MM.1S (cell line): Measurements from ENCODE around the gene SMYD1.

Experiments
- DNase-seq: peaks from one replicate; pipeline ENCODE4 v3.0.0-alpha.2; 2015
- H2AFZ ChIP-seq: fragments of 300-600 bp; sonication (generic); 2 replicates; pipeline ENCODE4 v1.6.0; 2016; ENCODE audit warnings: antibody characterized with exemption, low read length
- H3F3A ChIP-seq: fragments of 300-600 bp; sonication (generic); 2 replicates; pipeline ENCODE4 v1.6.1; 2016; ENCODE audit warnings: mild to moderate bottlenecking, antibody characterized with exemption, low read length, moderate library complexity, mixed read lengths; ENCODE audit not compliant: insufficient read depth
- H3K27ac ChIP-seq: fragments of 300-600 bp; sonication (generic); 2 replicates; pipeline ENCODE4 v1.5.1; 2016; ENCODE audit warnings: mild to moderate bottlenecking, low read length
- H3K27me3 ChIP-seq: fragments of 300-600 bp; sonication (generic); replicated peaks from 2 replicates; pipeline ENCODE4 v1.6.0; 2016; ENCODE audit warnings: low read length; ENCODE audit not compliant: insufficient read depth
- H3K36me3 ChIP-seq: fragments of 300-600 bp; sonication (generic); replicated peaks from 2 replicates; pipeline ENCODE4 v1.6.1; 2016; ENCODE audit warnings: mild to moderate bottlenecking, low read length, mixed read lengths; ENCODE audit not compliant: insufficient read depth
- H3K4me1 ChIP-seq: fragments of 300-600 bp; sonication (generic); 2 replicates; pipeline ENCODE4 v1.6.1; 2016; ENCODE audit warnings: low read length, mixed read lengths
- H3K4me2 ChIP-seq: fragments of 300-600 bp; sonication (generic); 2 replicates; pipeline ENCODE4 v1.6.0; 2016; ENCODE audit warnings: low read depth, low read length
- H3K4me3 ChIP-seq: fragments of 300-600 bp; sonication (generic); 2 replicates; pipeline ENCODE4 v1.5.1; 2016; ENCODE audit warnings: low read length, mixed read lengths
- H3K79me2 ChIP-seq: fragments of 300-600 bp; sonication (generic); 2 replicates; pipeline ENCODE4 v1.6.1; 2016; ENCODE audit warnings: mixed run types, low read length, mixed read lengths
- H3K9ac ChIP-seq: fragments of 300-600 bp; sonication (generic); 2 replicates; pipeline ENCODE4 v1.6.1; 2016; ENCODE audit warnings: low read length, mixed read lengths
- H3K9me2 ChIP-seq: fragments of 300-600 bp; sonication (generic); replicated peaks from 2 replicates; pipeline ENCODE4 v1.6.1; 2016; ENCODE audit warnings: mild to moderate bottlenecking, low read length, mixed read lengths; ENCODE audit not compliant: insufficient read depth
- H3K9me3 ChIP-seq: fragments of 300-600 bp; sonication (generic); replicated peaks from 2 replicates; pipeline ENCODE4 v1.6.1; 2016; ENCODE audit warnings: mild to moderate bottlenecking, low read length, mixed read lengths; ENCODE audit not compliant: insufficient read depth
- H4K20me1 ChIP-seq: fragments of 300-600 bp; sonication (generic); 2 replicates; pipeline ENCODE4 v1.6.1; 2016; ENCODE audit warnings: mild to moderate bottlenecking, low read length, moderate library complexity, mixed read lengths; ENCODE audit not compliant: insufficient read depth
- CTCF ChIP-seq: fragments of 300-600 bp; sonication (generic); IDR thresholded peaks from 2 replicates; pipeline ENCODE4 v1.5.1; 2016; ENCODE audit warnings: antibody characterized with exemption, low read length, mixed read lengths
- EZH2 ChIP-seq: fragments of 300-600 bp; sonication (generic); optimal IDR thresholded peaks from 2 replicates; pipeline ENCODE3; 2017; ENCODE audit warnings: low read depth, mild to moderate bottlenecking, antibody characterized with exemption, low read length, mixed read lengths
- EZH2phosphoT487 ChIP-seq: fragments of 300-600 bp; sonication (generic); IDR thresholded peaks from 2 replicates; pipeline ENCODE4 v1.6.1; 2018; ENCODE audit warnings: antibody characterized with exemption, low read length

SMYD1 gene

DNA sequence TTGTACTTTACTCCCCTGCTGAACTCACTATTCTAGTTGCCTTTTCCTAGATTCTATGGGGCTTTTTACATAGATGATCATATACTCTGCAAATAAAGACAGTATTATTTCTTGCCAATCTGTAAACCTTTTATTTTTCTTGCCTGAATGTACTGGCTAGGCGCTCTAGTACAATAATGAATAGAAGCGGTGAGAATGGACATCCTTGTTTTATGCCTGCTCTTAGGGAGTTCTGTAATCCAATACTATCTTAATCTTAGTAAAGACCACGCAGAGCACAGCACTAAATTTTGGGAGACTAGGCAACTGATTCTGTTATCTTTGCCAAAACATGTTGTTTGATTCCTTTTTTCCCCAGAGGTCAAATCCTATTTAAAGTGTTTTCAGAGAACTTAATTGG, 19.1 kb upstream of the SMYD1 start:
- 0 out of 2 replicates have a peak, but pooled peaks cover 3% of the 10 kb centered on the region for H3K79me2 ChIP-seq
- no peak for DNase-seq

GRCh38 chr2:88049622-88050021, 18.0 kb upstream of the SMYD1 start:
- no peaks in the 10 kb centered on the region for H3K36me3 ChIP-seq
- peaks cover 14% of the 10 kb centered on the region for H3K79me2 ChIP-seq
- no peaks in the 10 kb centered on the region for H3F3A ChIP-seq
- no peak overlapping the region for H2AFZ ChIP-seq
- H3K9me3 ChIP-seq: no peaks in the 10 kb centered on the region
- H3K27me3 ChIP-seq: no peaks in the 10 kb centered on the region
- H3K4me1 ChIP-seq: peaks cover 5% of the 10 kb centered on the region; the same call in 1 of the 2 replicates
- H3K4me2 ChIP-seq: no peak overlapping the region
- no peak for DNase-seq
- no peak overlapping the region for H3K9ac ChIP-seq
- no peak overlapping the region for H3K4me3 ChIP-seq
- no peak for TF ChIP-seq CTCF
- TF ChIP-seq EZH2phosphoT487: no peak
- no peak for TF ChIP-seq EZH2
- H3K27ac ChIP-seq: no peak overlapping the region
- H3K9me2 ChIP-seq: no peaks in the 10 kb centered on the region
- H4K20me1 ChIP-seq: no peaks in the 10 kb centered on the region

More for the DNA sequence above, 19.1 kb upstream of the SMYD1 start:
- Histone ChIP-seq H3F3A (no peaks in the 10 kb centered on the region), H3K4me2 (no peak overlapping the region), H3K36me3 (no peaks in the 10 kb centered on the region), H3K9ac (no peak overlapping the region), H2AFZ (no peak overlapping the region), H3K9me3 (no peaks in the 10 kb centered on the region), H4K20me1 (no peaks in the 10 kb centered on the region), H3K4me3 (no peak overlapping the region), H3K4me1 (no peaks in the 10 kb centered on the region), H3K27ac (no peak overlapping the region), H3K27me3 (no peaks in the 10 kb centered on the region), H3K9me2 (no peaks in the 10 kb centered on the region)
- TF ChIP-seq EZH2 (no peak), EZH2phosphoT487 (no peak), CTCF (no peak)

DNA sequence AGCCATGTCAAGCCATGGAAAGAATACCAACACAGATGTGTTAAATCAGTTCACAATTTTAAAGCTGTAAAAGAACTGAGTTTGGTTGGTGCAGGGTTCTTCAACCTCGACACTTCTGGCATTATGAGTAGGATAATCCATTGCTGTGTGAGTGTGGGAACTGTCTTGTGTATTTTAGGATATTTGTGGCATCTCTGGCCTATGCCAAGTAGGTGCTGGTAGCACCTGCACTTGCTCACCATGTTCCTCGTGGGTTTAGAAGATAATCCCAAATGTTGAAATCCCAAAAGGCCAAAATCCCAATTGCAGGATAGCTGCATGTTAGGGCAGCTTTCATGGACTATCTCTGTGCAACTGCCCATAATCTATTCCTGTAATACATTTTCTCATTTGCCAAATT, 15.8 kb upstream of the SMYD1 start:
- Histone ChIP-seq H3K79me2 (peaks cover 23% of the 10 kb centered on the region), H3K4me3 (no peak overlapping the region), H3K9me3 (no peaks in the 10 kb centered on the region), H3K36me3 (no peaks in the 10 kb centered on the region), H3K9me2 (no peaks in the 10 kb centered on the region), H3F3A (no peaks in the 10 kb centered on the region), H3K4me1 (peaks cover 11% of the 10 kb centered on the region; the same call in 1 of the 2 replicates), H3K4me2 (no peak overlapping the region), H3K9ac (no peak overlapping the region), H2AFZ (no peak overlapping the region), H4K20me1 (no peaks in the 10 kb centered on the region), H3K27me3 (no peaks in the 10 kb centered on the region), H3K27ac (no peak overlapping the region)
- no peak for DNase-seq
- TF ChIP-seq EZH2phosphoT487 (no peak), CTCF (no peak), EZH2 (no peak)
